ENCODE measurements around the gene NFATC3.

NFATC3 gene

DNA sequence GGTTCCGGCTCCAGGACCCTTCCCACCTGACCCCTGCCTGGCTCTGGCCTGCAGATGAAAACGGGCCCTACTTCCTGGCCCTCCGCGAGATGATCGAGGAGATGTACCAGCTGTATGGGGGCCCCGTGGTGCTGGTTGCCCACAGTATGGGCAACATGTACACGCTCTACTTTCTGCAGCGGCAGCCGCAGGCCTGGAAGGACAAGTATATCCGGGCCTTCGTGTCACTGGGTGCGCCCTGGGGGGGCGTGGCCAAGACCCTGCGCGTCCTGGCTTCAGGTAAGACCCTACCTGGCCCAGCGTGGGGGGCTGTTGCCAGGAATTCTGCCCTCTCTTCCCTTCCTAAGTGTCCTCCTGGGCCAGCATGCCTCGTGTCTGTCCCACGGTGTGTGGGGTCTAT is 170.5 kb downstream of the NFATC3 start:
- DNase-seq: no peak

DNA sequence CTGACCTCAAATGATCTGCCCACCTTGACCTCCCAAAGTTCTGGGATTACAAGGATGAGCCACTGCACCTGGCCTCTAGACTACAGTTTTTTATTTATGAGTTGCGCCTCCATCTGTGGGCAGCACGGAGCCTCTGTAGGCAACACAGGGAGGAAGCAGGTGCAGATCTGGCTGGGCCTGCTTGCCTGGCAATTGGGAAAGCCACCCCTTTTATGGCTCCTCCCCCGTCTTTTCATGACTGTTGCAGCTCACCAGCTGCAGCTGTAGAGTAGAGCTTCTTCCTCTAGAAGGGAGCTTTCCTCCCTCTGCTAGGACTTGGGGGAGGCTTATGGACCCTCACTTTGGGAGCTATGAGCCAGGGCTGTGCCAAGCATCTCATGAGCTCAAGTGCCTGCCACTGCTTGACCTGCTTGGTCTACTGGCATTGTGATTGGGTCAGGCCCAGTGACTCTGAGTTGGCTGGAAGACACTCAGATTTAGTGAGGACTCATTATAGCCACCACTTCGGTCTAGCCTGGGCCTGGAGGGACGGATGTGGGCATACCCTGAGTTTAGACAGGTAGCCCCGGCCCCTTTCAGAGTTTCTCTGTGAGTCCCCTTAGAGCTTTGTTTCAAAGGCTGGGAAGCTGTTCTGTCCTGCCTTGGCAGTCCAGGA is 172.2 kb downstream of the NFATC3 start:
- DNase-seq: peak in 1 of 2 experiments; percentile 47

DNA sequence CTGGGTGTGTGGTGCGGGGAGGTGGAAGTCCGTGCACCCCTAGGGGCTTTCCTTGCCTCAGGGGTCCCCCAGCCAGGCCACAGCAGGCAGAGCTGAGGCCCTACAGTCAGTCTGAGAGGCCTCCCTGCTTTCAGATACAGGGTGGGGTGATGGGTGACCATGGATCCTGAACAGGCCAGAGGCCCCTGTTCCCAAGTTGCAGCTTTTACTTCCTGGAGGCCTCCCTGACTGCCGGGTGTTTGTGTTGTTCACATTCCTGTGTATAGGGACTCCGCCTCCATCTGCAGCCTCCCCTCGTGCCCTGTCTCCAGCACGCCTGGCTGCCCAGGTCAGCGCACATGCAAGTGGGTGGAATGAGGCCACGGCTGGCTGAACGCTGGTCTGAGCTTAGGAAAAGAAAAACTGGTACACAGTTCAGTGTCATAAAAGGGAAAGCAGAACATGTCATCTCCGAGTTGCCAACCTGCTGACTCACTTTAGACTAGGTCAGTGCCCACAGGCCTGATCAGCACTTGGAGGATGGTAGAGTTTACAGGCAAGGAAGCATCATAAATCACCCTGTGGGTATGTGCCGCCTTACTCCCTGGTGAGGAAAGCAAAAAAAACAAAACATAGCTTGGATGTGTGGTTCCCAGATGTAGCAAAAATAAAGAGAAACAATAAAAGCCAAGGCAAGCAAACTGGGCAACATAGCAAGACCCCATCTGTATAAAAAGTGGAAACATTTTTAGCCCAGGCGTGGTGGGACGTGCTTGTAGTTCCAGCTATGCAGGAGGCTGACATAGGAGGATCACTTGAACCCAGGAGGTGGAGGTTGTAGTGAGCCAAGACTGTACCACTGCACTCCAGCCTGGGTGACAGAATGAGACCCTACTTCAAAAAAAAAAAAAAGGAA is 173.0 kb downstream of the NFATC3 start:
- no peak for DNase-seq

DNA sequence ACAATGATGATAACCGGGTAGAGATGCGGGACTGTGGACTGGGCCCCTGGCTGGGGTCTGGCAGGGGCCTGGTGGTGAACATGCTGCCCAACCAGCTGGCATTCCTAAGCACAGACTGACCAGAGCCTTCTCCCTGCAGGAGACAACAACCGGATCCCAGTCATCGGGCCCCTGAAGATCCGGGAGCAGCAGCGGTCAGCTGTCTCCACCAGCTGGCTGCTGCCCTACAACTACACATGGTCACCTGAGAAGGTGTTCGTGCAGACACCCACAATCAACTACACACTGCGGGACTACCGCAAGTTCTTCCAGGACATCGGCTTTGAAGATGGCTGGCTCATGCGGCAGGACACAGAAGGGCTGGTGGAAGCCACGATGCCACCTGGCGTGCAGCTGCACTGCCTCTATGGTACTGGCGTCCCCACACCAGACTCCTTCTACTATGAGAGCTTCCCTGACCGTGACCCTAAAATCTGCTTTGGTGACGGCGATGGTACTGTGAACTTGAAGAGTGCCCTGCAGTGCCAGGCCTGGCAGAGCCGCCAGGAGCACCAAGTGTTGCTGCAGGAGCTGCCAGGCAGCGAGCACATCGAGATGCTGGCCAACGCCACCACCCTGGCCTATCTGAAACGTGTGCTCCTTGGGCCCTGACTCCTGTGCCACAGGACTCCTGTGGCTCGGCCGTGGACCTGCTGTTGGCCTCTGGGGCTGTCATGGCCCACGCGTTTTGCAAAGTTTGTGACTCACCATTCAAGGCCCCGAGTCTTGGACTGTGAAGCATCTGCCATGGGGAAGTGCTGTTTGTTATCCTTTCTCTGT is 174.0 kb downstream of the NFATC3 start:
- DNase-seq: no peak

DNA sequence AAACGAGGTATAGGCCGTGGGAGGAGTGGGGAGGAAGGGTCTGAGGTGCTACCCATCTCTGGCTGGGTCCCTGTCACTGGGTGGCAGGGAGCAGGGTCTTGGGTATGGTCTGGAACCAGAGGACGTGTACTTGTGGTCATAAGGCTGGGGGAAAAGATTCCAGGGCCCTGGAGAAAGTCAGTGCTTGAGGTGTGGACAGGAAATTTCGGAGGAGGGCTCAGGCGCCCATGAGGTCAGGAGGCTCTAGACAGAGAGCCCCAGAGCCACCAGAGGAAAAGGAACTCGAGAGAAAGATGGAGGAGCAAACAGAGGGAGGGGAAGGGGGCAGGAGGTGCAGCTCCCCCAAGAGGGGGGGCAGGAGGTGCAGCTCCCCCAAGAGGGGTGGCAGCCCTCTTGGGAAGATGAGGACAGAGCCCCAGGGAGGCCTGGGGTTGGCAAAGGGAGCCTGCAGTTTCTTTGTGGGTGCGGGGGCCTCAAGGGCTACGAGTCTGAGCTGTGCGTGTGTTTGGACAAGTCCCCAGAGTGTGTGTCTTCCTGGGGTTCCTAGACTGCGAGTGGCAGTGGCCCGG is 178.5 kb downstream of the NFATC3 start:
- DNase-seq: no peak

DNA sequence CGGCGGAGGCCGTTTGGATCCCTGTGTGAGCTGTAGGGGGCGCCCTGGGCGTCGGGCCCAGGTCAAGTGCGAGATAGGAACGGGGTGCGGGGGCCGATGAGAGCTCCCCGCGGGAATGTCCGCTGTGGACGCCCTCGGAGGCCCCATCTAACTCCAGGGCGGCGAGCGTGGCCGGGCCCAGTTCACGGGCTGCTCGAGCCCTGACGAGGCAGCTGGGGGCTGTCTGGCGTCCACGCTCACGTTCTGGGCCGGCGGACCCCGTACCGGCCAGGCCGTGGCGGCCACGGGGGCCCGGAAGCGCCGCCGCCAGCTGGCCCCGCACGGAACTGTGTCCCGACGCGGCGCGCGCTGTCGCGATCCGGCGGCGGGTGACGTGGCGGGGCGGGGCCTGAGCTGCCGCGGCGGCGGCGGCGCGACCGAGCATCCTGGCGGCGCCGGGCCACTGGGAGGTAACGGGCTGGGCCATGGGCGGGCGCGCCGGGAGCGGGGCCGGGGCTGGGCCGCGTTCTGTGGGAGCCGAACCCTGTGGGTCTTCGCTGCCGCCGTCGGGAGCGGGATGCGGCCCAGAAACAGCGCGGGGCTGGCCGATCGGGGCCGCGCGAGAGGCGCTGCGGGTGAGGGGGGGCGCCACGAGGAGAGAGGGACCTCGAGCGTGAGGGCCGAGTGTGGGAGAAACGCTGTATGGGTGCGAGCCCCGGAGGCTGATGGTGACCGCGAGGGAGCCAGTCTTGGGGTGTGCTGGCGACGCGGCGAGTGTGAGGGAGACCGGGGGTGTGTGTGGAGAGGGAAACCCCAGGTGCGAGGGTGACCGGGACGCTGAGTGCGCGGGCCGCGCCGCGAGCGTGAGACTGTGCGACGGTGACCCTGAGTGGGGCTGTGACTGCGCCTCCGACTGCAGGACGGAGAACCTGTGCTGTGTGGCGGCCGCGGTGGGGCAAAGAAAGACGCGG is 179.2 kb downstream of the NFATC3 start, which contains the start of gene SLC7A6:
TSS of gene SLC7A6 (plus strand) at position 399 of the 950 bp plus-strand sequence. CDS start 10,201 bp downstream, outside the sequence.
- DNase-seq: peak; percentile 39 to 43

DNA sequence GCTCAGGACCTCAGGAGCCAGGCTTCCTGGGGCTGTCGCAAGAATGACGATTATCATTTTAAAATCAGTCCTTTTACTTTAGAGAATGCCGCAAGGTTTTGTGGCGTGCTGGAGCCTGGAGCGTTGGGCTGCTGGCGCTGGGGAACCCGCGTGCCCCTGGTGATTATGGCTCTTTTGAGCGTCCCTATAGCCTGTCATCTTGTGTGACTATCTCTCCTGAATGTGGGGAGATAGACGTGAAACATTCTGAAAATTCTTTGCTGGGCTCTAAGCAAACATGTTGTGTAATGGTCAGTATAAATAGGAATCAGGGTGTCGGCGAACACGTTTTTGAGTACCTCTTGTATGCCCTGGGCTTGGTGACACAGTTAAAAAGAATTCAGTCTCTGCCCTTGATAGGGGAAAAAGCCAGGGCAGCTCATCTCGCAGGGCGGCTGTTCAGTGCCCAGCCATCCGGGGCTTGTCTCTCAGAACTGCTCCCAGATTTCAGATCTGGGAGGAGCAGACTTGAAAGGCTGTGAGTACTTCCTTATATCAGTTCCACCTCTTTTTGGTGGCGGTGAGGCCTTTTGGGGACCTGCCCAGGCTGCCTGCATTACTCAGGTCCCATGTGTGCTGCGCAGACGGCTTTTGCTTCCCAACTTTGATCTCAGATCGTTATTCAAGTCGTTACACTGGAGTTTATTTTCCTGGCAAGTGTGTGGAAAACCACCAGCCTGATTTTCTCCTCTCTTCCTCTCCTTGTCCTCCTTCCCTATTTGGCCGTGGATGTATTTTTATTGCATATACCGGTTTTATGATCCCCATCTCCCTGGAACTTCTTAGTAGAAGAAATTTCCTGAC is 180.1 kb downstream of the NFATC3 start:
- peak in 1 of 2 experiments; percentile 25 for DNase-seq

DNA sequence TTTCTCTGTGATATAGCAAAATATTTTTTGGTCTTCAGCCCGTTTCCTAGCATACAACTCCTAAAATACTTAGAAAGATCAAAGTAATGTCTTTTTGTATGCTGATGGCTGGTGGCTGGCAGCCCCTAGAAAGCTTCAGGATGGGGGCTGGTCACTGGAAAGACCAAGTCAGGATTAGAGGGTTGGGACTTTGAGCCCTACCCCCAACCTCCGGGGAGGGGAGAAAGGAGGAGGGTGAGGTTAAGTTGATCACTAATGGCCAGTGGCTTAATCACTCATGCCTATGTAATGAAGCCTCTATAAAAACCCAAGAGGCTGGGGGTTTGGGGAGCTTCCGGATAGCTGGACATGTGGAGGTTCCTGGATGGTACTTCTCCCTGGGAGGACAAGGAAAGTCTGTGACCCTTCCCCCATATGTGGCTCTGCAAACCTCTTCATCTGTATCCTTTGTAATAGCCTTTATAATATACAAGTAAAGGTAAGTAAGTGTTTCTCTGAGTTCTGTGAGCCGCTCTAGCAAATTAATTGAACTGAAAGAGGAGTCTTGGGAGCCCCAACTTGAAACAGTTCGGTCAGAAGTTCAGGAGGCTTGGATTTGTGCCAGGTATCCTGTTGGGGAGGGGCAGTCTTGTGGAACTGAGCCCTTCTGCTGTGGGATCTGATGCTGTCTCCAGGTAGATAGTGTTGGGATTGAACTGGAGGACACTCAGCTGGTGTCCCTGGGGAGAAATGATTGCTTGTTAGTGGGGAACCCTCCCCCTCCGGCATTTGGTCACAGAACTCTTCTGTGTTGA is 182.6 kb downstream of the NFATC3 start:
- DNase-seq: no peak

DNA sequence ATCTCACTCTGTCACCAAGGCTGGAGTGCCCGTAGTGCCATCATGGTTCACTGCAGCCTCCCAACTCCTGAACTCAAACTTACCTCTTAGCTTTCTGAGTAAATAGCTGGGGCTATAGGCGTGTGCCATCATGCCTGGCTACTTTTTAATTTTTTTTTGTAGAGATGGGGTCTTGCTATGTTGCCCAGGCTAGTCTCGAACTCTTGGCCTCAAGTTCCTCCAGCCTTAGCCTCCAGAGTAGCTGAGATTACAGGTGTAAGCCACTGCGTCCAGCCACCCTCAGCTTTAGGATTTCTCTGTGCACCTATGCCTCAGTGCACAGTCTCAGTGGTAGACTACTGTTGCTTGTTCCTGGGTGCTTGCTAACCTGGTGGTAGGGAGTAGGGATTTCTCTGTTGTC is 184.6 kb downstream of the NFATC3 start:
- DNase-seq: no peak

DNA sequence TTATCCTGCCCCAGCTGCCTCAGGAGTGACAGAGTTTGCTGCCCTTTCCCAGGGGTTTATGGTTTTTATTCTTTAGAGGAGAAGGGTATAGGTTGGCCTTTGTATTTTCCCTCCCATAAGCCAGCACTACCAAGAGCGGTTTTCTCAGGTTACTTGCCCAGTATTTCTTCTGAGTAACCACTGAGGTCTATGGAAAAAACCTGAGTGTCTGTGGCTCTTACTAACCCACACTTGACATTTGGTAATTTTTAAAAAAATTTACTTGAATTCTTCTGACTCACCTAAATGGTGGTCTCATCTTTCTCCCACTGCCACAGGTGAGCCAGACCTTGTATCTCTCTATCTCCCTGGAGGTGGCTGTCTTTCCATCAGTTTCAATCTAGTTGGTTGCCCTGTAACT is 185.2 kb downstream of the NFATC3 start:
- no peak for DNase-seq

DNA sequence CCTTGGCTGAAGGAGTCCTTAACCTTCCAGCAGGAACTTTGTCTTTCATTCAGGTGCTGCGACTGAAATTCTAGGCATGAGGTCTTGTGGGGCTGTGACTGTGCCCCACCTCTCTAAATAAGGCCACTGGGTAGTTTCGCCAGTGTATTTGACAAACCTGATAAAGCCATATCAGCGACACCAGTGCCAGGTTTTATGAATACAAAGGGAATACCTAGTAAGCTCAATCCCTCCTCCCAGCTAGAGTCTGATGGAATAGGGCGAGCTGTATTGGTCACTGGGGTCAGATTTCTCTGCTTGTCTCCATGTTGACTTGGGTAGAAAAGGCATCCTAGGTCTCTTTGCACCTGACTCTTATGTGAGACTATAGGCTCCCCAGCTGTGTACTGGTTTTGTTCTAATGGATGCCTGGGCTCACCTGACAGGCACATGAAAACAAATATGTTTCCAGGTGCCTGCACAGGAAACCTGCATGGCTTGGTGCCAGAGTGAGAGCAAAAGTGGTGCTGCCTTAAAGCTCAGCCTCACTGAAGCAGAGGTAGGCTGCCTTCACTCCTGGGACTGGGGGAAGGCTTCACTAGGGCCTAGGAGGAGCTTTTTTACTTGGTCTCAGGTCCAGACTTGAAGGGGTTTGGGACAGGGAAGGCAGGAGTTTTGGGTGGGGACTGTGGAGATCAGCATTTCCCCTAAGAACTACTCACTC is 187.5 kb downstream of the NFATC3 start:
- peak; percentile 25 to 78 for DNase-seq

DNA sequence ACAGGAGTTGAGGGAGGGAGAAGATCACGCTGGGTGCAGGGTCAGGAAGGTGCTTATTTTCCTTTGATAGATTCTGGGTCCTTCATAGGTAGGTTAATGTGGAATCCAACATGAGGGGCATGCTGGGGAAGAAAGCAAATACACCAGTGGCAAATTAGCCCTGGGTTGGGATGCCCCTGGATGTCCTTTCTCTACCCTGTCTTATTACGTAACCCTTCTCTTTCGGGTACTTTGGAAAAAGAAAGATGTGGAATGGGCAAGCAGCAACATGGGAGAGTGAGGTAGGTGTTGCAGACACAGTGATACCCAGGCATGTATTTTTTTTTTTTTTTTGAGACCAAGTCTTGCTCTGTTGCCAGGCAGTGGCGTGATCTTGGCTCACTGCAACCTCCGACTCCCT is 188.3 kb downstream of the NFATC3 start:
- DNase-seq: no peak

DNA sequence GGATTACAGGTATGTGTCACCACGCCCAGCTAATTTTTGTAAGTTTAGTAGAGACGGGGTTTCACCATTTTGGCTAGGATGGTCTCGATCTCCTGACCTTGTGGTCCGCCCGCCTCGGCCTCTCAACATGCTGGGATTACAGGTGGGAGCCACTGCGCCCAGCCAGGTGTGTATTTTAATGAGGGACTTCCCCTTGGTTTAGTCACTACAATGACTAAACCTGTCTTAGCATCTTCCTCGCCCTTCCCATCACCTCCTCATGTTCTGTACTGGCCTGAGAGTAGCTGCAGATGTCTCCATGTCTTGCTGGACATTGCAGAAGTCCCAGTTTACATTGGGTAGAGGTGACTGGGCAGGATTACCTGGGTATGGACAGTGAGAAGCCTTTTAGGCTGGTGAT is 188.7 kb downstream of the NFATC3 start:
- no peak for DNase-seq

DNA sequence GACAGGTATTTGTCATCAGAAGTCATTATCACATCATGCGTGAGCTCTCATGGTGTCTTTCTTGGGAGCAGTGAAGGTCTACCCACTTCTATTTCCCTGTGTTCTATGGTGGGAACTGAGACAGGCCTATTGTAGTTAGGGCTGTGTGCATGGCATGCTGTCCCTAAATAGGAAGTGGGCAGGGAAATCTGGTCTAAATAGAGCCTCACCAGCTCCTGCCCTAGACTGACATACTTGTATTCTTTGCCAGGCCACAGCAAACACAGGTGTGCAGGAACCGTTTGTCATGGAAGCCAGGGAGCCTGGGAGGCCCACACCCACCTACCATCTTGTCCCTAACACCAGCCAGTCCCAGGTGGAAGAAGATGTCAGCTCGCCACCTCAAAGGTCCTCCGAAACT is 189.3 kb downstream of the NFATC3 start:
- DNase-seq: no peak

DNA sequence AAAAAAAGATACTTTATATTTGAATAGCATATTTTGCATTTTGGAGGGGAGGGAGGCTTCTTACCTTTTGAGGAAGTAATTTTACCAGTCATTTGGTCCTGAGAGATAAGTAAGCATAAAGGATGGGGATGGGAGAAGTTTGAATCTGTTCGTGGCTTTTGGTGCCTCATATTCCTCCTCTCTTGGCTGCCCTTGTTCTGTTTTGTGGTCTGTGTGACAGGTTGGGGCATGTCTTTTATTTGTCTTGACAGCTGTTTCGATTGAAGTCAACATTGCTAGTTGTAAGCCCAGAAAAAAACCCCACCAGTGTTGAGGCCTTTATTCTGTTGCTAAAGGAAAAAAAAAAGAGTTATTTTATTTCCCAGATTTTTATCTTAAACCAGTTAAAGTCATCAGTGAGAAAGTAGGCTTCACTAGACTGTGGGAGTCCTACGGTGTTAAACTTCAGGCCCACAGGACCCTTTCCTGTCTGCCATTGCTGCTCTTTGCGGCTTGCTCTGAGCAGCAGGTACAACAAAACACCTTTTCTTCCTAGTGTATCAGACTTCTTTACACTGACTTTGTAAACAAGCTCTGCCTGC is 190.5 kb downstream of the NFATC3 start:
- DNase-seq: peak in 1 of 2 experiments; percentile 36

DNA sequence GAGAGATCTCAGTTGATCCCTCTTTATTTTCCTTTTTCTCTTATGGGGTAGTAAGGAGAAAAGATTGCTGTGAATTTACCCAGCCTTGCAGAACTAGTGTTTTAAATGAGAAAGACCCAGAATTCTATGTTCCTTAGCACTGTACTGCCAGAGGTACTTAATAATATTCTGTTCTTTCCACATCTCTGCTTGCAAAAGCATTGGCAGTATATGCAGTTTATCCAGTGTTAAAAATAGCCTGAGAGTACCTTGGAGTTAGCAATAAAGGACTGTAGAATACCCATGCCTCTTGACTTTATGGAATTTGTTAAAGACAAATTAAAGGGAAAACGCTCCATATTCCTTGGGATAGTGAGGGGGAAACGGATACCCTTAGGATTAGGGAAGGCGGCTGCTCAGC is 191.1 kb downstream of the NFATC3 start:
- no peak for DNase-seq
